Natural killer cell treated with Interleukin-12 subunit alpha and Interleukin-12 subunit beta and Interleukin-15 and Interleukin-18, amount 100 ng/mL, for 72 hours (primary cell): ENCODE results near the gene RSBN1. TPM values are rescaled to one million over a fixed set of nuclear protein-coding genes. Genes with fewer than 3 reads are reported as not detected.
A peak's percentile ranks its signal among the peaks of the same experiment; 100 is the strongest.

ENCODE experiments used
- ATAC-seq, 2 donors: fragments of 150-1000 bp; cut with Tn5 transposase in 1 of 2; sonication (Bioruptor Pico), chemical (Tn5 transposase) in 1 of 2; 2 replicates each; pipeline ENCODE4 v1.10.0; 2021
- DNase-seq: peaks from one replicate; pipeline ENCODE4 v3.0.0; 2022; ENCODE audit warnings: low spot score
- H3K27ac Mint-ChIP-seq, 2 donors: 1 replicate in 1 of 2; 2 replicates in 1 of 2; pipeline ENCODE4 v1.8.0; 2022; ENCODE audit warnings: mixed read lengths in 2 of 2, mild to moderate bottlenecking in 1 of 2, moderate library complexity in 1 of 2
- H3K27me3 Mint-ChIP-seq, 2 donors: 1 replicate in 1 of 2; 2 replicates in 1 of 2; pipeline ENCODE4 v1.8.0; 2022; ENCODE audit warnings: mixed read lengths in 2 of 2
- H3K36me3 Mint-ChIP-seq: one replicate; pipeline ENCODE4 v1.8.0; 2022; ENCODE audit warnings: mixed read lengths
- H3K4me1 Mint-ChIP-seq, 2 donors: 1 replicate in 1 of 2; 2 replicates in 1 of 2; pipeline ENCODE4 v1.8.0; 2022; ENCODE audit warnings: low read depth in 2 of 2, mixed read lengths in 2 of 2, mild to moderate bottlenecking in 1 of 2
- H3K4me3 Mint-ChIP-seq: one replicate; pipeline ENCODE4 v1.8.0; 2022; ENCODE audit warnings: mixed read lengths
- H3K9me3 Mint-ChIP-seq: 2 replicates; pipeline ENCODE4 v1.8.0; 2022; ENCODE audit warnings: mixed read lengths
- total RNA-seq, 2 donors: library from RNA; stranded (reverse); gene quantifications; one replicate each; pipeline ENCODE4 v1.2.3, GENCODE V29; 2022

The RSBN1 gene
- total RNA-seq, 2 donors from 2014 or later = 18.7 to 27.7 TPM

DNA sequence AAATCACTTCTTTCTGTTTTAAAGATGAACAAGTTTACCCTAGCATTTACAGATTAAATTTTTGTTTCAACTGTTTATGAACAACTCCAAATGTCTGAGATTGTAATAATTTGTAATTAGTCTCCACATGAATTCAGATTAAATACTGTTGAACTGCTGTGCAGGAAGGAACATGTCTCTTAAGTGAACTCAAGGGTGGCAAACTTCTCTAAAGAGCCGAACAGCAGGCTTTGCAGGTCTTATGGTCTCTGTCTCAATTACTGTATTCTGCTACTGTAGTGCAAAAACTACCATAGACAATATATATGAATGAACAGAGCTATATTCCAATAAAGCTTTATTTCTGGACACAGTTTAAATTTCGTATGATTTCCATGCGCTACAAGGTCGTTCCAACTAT is 6.6 kb downstream of the RSBN1 start:
- H3K27ac Mint-ChIP-seq = peak overlapping the region in 1 of 2 donors; percentile 72
- ATAC-seq = no peak

DNA sequence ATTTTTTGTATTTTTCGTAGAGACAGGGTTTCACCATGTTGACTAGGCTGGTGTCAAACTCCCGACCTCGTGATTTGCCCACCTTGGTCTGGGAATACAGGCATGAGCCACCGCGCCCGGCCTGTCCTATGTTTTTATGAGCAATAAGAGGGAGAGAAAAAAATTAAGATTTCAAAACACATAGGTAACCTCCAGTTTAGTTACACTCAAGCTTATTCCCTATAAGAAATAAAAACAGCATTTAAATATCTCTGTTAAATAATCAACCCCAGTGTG is 7.1 kb downstream of the RSBN1 start:
- Mint-ChIP-seq H3K36me3 (no peaks in the 10 kb centered on the region), H3K27me3 (no peaks in the 10 kb centered on the region), H3K27ac (peak overlapping the region in 1 of 2 donors; percentile 72), H3K9me3 (no peaks in the 10 kb centered on the region), H3K4me3 (no peak overlapping the region), H3K4me1 (peaks cover 41 to 48% of the 10 kb centered on the region in 2 donors)
- no peak for DNase-seq
- no peak for ATAC-seq

More for the DNA sequence above, 6.6 kb downstream of the RSBN1 start:
- no peaks in the 10 kb centered on the region for H3K9me3 Mint-ChIP-seq
- H3K4me3 Mint-ChIP-seq = no peak overlapping the region
- H3K36me3 Mint-ChIP-seq = no peaks in the 10 kb centered on the region
- peaks cover 44 to 53% of the 10 kb centered on the region in 2 donors for H3K4me1 Mint-ChIP-seq
- DNase-seq = no peak
- H3K27me3 Mint-ChIP-seq = no peaks in the 10 kb centered on the region

DNA sequence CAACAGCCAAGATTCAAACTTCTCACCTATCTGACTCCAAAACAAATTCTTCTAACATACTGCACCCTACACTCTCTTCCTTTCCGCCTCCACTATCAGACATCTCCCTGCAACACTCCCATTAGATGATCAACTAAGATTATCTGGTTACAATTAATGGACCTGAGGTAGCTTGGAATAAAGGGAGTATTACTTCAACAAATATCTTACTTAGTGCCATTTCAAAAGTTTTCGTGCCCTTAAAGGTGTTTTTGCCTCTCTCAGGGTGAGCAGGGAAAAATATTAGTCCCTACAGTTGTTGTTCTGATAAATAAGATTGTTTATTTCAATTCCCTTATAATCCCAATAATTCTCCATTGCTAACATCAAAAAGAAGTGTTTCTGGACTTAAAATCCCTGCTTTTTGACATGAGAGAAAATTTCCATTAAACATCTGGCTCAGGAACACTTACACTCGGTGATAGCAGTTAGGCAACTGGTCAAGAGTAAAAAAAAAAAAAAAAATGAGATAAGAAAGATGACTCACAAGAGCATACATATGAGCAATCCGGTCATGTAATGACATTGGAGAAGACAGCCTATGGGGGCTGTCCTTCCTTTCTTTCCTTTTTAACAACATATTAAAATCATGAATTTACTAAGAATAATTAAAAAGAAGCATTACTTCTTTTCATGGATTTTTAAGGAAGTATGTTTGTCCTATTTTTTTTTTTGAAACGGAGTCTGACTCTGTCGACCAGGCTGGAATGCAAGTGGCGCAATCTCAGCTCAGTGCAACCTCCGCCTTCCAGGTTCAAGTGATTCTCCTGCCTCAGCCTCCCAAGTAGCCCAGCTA is 7.6 kb downstream of the RSBN1 start:
- no peak for DNase-seq
- H3K27me3 Mint-ChIP-seq = no peaks in the 10 kb centered on the region
- H3K36me3 Mint-ChIP-seq = no peaks in the 10 kb centered on the region
- no peaks in the 10 kb centered on the region for H3K9me3 Mint-ChIP-seq
- peaks cover 38 to 43% of the 10 kb centered on the region in 2 donors for H3K4me1 Mint-ChIP-seq
- ATAC-seq = peak; percentile 67 to 73
- H3K4me3 Mint-ChIP-seq = no peak overlapping the region
- peak overlapping the region in 1 of 2 donors; percentile 72 for H3K27ac Mint-ChIP-seq

DNA sequence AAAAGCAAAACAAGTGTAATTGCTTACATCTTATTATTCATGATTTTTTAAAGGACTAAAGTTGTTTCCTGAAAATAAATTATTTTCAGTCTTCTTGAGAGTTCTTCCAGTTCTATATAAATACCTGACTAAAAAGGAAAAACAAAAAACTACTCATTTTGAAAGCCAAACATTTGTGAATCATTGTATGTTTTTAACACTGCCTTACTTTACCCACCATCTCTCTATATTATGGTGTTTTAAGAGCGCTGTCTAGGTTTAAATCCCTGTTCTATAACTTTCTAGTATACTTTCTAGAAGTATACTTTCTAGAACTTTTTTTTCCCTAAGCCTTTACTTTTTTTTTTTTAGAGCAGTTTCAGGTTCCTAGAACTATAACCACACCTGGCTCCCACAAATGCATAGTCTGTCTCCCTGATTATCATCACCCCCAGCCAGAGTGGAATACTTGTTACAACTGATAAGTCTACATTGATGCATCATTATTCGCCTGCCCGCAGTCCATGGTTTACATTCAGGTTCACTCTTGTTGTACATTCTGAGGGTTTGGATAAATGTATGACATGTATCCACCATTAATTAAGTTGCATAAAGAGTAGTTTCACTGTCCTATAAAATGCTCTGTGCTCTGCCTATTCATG is 9.8 kb downstream of the RSBN1 start:
- H3K4me3 Mint-ChIP-seq = peak overlapping the region; percentile 9
- H3K27ac Mint-ChIP-seq = no peak overlapping the region
- no peaks in the 10 kb centered on the region for H3K36me3 Mint-ChIP-seq
- ATAC-seq (peak in 1 of 2 donors; percentile 56), DNase-seq (no peak)
- H3K27me3 Mint-ChIP-seq = no peaks in the 10 kb centered on the region
- H3K9me3 Mint-ChIP-seq = no peaks in the 10 kb centered on the region
- peaks cover 34 to 36% of the 10 kb centered on the region in 2 donors for H3K4me1 Mint-ChIP-seq

DNA sequence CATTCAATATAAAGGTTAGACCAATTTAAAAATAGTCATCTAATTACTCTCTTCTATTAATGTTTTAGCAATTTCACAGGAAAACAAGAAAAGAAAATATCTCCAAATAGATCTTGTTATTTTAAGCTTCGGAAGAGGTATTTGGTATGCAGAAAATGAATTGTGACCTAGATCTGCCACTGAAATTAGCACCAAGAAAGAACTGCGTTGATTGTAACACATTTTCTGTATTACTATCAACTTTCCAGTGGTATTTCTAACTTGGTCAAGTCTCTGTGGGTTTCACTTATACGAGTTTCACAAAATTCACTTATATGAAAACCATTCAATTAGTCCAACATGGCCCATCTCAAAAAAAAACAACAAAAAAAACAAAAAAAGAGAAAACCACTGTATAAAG is 11.8 kb downstream of the RSBN1 start:
- Mint-ChIP-seq H3K27me3 (no peaks in the 10 kb centered on the region), H3K4me1 (peaks cover 31 to 32% of the 10 kb centered on the region in 2 donors), H3K36me3 (peaks cover 4% of the 10 kb centered on the region), H3K9me3 (no peaks in the 10 kb centered on the region), H3K27ac (no peak overlapping the region), H3K4me3 (no peak overlapping the region)
- no peak for DNase-seq
- ATAC-seq = no peak

DNA sequence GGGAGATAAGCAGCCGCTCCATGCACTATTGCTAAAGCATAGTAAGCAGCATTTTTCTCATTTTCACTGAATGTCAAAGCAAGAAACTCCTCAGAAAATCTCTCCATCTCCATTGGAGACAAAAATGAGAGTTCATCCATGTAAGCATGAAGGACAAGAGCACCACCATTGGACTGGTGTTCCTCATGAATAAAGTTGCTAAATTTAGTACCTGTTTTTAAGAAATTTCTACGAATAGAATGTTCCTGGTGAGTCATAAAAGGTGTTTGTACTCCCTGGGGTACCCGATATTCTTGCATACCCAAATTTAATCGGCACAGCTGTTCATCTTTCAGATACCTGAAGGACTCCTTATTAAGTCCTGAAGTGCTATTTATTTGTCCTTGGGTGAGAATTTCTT is 14.8 kb downstream of the RSBN1 start:
- ATAC-seq (no peak), DNase-seq (no peak)
- H3K27me3 Mint-ChIP-seq = no peaks in the 10 kb centered on the region
- no peaks in the 10 kb centered on the region for H3K9me3 Mint-ChIP-seq
- peaks cover 20% of the 10 kb centered on the region for H3K36me3 Mint-ChIP-seq
- no peak overlapping the region for H3K27ac Mint-ChIP-seq
- H3K4me3 Mint-ChIP-seq = no peak overlapping the region
- H3K4me1 Mint-ChIP-seq = peaks cover 26 to 28% of the 10 kb centered on the region in 2 donors

DNA sequence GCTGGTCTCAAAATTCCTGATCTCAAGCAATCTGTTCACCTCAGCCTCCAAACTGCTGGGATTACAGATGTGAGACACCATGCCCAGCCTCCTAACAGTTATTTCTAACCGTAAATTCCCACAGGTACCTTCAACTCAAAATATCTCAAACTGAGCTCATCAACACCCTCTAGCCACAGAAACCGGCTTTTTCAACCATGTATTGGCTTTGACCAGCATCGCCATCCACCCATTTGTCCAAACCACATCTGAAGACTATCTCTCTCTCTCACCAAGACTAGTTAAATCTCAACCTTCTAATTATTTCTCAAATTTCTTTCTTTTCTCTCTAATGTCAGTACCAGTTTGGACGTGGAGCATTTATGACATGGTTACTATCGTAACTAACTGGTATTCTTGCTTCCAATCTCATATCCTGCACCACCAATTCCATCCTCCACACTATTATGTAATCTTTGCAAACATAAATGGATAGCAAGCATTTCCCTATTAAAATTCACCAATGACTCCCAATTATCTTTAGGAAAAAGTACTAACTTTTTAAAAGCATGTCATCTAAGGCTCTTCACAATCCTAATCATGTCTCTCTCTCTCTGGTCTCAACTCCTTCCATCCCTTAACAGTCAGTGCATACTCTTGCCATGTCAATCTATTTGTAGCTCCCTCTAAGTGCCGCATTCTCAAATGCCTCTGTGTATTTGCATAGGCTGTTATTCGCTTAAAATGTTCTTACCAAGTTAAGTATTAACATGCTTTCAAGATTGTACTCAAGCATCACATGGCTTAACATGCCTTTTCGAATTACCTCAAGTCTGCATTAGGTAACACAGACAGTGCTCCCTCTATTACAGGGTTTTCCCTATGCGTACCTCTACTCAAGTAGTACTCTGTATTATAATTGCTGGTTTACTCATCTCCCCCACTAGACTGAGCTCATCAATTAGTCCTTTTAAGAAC is 18.1 kb downstream of the RSBN1 start:
- Mint-ChIP-seq H3K27me3 (no peaks in the 10 kb centered on the region), H3K36me3 (peaks cover 24% of the 10 kb centered on the region), H3K4me1 (peaks cover 29 to 44% of the 10 kb centered on the region in 2 donors), H3K4me3 (peak overlapping the region; percentile 1), H3K27ac (peak overlapping the region; percentile 2 to 44), H3K9me3 (no peaks in the 10 kb centered on the region)
- no peak for DNase-seq
- no peak for ATAC-seq

DNA sequence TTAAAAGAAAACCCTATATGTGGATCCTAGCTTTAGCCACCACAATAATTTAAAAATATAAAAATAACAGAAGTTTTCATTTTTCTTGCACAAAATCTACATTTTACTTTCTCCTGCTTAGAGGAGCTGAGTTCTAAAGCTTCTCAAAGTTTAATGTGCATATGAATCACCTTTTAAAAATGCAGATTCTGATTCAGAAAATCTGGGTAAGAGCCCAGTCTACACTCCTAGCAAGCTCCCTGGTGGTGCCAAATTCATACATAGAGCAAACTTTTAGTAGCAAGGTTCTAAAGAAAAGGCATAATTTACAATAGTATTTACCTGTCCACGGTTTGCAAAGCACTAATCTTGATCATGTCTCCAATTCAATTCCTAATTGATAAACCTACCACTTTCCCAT is 19.3 kb downstream of the RSBN1 start:
- H3K36me3 Mint-ChIP-seq = peaks cover 24% of the 10 kb centered on the region
- DNase-seq (no peak), ATAC-seq (no peak)
- peak overlapping the region; percentile 44 to 76 for H3K27ac Mint-ChIP-seq
- no peaks in the 10 kb centered on the region for H3K27me3 Mint-ChIP-seq
- no peak overlapping the region for H3K4me3 Mint-ChIP-seq
- no peaks in the 10 kb centered on the region for H3K9me3 Mint-ChIP-seq
- H3K4me1 Mint-ChIP-seq = peaks cover 25 to 46% of the 10 kb centered on the region in 2 donors

DNA sequence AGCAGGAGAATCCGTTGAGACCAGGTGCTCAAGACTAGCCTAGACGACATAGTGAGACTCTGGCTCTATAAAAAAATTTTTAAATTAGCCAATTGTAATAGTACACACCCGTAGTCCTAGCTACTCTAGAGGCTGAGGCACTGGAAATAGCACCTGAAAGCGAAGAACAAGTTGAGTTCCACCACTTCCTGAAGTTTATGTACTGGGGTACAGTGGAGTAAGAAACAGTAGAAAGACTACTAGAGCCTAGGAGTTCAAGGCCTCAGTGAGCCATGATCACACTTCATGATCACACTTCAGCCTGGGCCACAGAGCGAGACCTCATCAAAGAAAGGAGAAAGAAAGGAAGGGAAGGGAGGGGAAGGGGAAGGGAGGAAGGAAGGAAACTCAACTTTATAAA is 19.8 kb downstream of the RSBN1 start:
- no peaks in the 10 kb centered on the region for H3K27me3 Mint-ChIP-seq
- no peaks in the 10 kb centered on the region for H3K9me3 Mint-ChIP-seq
- peaks cover 24% of the 10 kb centered on the region for H3K36me3 Mint-ChIP-seq
- ATAC-seq (peak; percentile 40 to 67), DNase-seq (no peak)
- H3K27ac Mint-ChIP-seq = peak overlapping the region; percentile 76 to 82
- peak overlapping the region; percentile 5 for H3K4me3 Mint-ChIP-seq
- H3K4me1 Mint-ChIP-seq = peaks cover 30 to 51% of the 10 kb centered on the region in 2 donors

DNA sequence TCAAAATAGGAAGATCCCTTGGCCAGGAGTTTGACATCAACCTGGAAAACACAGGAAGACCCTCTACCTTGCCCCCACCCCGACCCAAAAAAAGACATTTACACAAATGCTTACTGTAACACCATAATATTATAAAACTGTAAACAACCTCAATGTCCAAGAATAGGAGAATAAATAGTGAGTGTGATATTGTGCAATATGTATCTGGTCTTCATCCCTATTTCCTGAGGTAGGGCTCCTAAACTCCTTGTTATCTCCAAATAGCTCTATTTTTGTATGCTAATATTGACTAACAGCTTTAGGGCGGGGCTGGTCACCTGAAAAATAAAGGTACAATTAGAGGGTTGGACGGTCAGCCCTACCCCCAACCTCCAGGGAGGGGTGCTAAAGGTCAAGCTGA is 23.5 kb downstream of the RSBN1 start:
- Mint-ChIP-seq H3K36me3 (peaks cover 10% of the 10 kb centered on the region), H3K4me3 (no peak overlapping the region), H3K9me3 (no peaks in the 10 kb centered on the region), H3K4me1 (peaks cover 38 to 59% of the 10 kb centered on the region in 2 donors), H3K27ac (peak overlapping the region in 1 of 2 donors; percentile 38), H3K27me3 (no peaks in the 10 kb centered on the region)
- DNase-seq (no peak), ATAC-seq (no peak)

DNA sequence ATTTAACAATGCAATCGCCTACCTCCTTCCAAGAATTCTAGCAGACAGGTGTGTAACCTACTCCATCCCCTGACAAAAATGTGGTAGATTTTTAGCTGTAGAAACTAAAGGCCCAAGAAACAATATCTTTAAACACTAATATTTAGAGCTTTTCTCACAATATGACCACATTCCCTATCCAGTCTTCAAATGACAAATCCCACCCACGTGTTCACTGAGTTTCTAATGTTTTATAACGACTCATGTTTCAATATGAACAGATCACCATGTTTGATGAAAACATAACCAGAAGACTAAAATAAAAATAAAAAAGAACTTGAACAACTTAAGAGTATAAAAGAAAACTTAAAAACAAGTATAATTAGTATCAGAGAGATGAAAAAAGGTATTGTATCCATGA is 24.6 kb downstream of the RSBN1 start:
- DNase-seq (no peak), ATAC-seq (no peak)
- peaks cover 43 to 49% of the 10 kb centered on the region in 2 donors for H3K4me1 Mint-ChIP-seq
- H3K27ac Mint-ChIP-seq = peak overlapping the region; percentile 13 to 55
- no peaks in the 10 kb centered on the region for H3K9me3 Mint-ChIP-seq
- H3K4me3 Mint-ChIP-seq = no peak overlapping the region
- no peaks in the 10 kb centered on the region for H3K27me3 Mint-ChIP-seq
- peaks cover 4% of the 10 kb centered on the region for H3K36me3 Mint-ChIP-seq

DNA sequence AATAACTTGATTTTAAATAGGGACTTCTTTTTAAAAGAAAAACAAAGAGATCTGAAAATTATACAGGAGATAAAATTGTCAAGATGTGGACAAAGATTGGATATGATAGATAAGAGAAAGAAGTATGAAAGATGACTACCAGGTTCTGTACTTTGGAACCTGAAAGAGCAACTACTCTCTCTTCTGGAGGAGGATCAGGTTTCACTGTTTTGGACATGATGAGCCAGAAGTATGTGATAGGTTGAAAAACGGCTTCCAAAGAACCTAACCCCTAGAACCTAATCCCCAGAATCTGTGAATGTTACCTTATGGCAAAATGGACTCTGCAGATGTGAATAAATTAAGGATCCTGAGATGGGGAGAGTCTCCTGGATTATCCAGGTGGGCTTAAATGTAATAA is 26.2 kb downstream of the RSBN1 start:
- H3K36me3 Mint-ChIP-seq = no peaks in the 10 kb centered on the region
- no peak overlapping the region for H3K4me3 Mint-ChIP-seq
- no peak for DNase-seq

DNA sequence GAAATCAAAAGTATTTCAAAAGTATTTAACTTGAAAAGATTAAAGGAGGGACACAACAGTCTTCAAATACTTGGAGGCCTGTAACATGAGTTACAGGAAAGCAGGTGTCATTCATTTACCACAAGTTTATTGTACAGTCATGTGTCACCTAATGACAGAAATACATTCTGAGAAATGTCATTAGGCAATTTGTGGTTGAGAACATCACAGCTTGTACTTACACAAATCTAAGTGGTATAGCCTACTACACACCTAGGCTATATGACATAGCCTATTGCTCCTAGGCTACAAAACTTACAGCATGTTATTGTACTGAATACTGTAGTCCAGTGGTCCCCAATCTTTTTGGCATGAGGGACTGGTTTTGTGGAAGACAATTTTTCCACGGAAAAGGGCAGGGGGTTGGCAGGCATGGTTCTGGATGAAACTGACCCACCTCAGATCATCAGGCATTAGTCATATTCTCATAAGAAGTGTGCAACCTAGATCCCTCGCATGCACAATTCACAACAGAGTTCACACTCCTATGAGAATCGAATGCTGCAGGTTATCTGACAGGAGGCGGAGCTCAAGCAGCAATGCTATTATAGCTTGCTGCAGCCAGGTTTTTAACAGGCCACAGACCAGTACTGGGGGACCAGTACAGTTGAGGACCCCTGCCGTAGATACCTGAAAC is 28.0 kb downstream of the RSBN1 start:
- DNase-seq (no peak), ATAC-seq (peak; percentile 79 to 83)
- H3K36me3 Mint-ChIP-seq = no peaks in the 10 kb centered on the region
- no peaks in the 10 kb centered on the region for H3K27me3 Mint-ChIP-seq
- H3K4me3 Mint-ChIP-seq = no peak overlapping the region
- peaks cover 29 to 33% of the 10 kb centered on the region in 2 donors for H3K4me1 Mint-ChIP-seq
- no peak overlapping the region for H3K27ac Mint-ChIP-seq
- H3K9me3 Mint-ChIP-seq = no peaks in the 10 kb centered on the region

More for the DNA sequence above, 26.2 kb downstream of the RSBN1 start:
- peak overlapping the region in 1 of 2 donors; percentile 57 for H3K27ac Mint-ChIP-seq
- H3K4me1 Mint-ChIP-seq = peaks cover 36 to 40% of the 10 kb centered on the region in 2 donors
- ATAC-seq = no peak
- H3K9me3 Mint-ChIP-seq = no peaks in the 10 kb centered on the region
- no peaks in the 10 kb centered on the region for H3K27me3 Mint-ChIP-seq
